ENCODE measurements around the gene TMEM217.

The TMEM217 gene

DNA sequence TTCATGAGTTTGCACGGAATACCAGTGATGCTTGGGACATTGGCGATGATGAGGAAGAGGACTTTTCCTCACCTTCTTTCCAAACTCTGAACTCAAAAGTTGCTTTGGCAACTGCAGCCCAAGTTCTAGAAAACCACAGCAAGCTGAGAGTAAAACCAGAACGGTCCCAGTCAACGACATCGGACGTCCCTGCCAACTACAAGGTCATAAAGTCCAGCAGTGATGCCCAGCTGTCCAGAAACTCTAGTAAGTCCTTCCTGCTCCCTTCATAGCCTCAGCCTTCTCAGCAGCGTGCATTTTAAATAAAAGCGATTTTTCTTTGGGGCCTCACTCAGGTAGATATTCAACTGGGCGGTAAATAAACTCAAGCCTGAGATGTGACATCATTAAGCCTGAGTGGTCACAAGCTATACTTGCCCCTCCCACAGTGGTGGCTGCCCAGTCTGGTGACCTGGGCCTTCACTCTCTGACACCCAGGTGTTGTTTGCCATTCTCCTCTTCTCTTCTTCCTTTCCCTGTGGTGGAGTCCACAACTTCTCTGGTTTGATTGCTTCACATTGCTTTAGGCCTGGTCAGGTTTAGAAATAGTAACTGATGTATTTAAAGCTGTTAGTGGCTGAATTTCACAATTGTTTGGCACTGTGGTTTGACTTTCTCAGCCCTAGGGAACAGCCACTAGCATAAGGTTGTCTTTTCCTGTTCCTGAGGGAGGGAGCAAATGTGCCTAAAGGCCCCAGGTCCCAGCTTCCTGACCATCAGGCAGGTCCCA, 21.6 kb upstream of the TMEM217 start:
- DNase-seq (ENCODE audit: low read depth) = peak; percentile 85
- H3K9me3 ChIP-seq (ENCODE audit: control insufficient read depth, low read length) = no peaks in the 10 kb centered on the region
- H3K9ac ChIP-seq (ENCODE audit: low read length) = no peak overlapping the region
- peaks cover 1% of the 10 kb centered on the region for H3K36me3 ChIP-seq (ENCODE audit: control insufficient read depth, insufficient read depth, low read length, severe bottlenecking)
- peaks cover 36% of the 10 kb centered on the region for H3K4me1 ChIP-seq (ENCODE audit: control insufficient read depth, insufficient read depth, low read length)
- no peaks in the 10 kb centered on the region for H3K27me3 ChIP-seq (replicated peaks; ENCODE audit: control insufficient read depth, insufficient read depth, low read length)
- H3K4me3 ChIP-seq (ENCODE audit: low read length) = no peak overlapping the region

DNA sequence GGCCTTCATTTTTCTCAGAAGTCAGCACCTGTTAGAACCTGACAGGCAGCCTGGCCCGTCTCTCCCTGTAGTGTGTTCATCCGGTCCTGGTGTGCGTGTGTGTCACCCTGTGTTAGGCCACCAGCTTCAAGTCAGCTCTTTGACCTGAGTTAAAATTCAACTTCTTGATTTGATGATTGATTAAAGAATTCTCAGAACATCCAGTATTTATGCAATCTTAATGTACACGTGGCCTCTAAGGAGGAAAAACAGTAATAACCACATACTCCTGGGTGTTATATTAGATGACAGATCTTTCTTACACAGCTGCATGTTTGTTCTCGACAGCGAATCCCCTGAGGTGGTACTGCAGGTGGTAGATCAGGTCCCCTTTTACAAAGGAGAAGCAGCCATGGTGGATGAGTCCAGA, 19.1 kb upstream of the TMEM217 start:
- DNase-seq (ENCODE audit: low read depth) = no peak
- peaks cover 6% of the 10 kb centered on the region for H3K36me3 ChIP-seq (ENCODE audit: control insufficient read depth, insufficient read depth, low read length, severe bottlenecking)
- H3K4me1 ChIP-seq (ENCODE audit: control insufficient read depth, insufficient read depth, low read length) = peaks cover 18% of the 10 kb centered on the region
- no peaks in the 10 kb centered on the region for H3K27me3 ChIP-seq (replicated peaks; ENCODE audit: control insufficient read depth, insufficient read depth, low read length)
- no peak overlapping the region for H3K9ac ChIP-seq (ENCODE audit: low read length)
- H3K4me3 ChIP-seq (ENCODE audit: low read length) = no peak overlapping the region
- H3K9me3 ChIP-seq (ENCODE audit: control insufficient read depth, low read length) = no peaks in the 10 kb centered on the region

DNA sequence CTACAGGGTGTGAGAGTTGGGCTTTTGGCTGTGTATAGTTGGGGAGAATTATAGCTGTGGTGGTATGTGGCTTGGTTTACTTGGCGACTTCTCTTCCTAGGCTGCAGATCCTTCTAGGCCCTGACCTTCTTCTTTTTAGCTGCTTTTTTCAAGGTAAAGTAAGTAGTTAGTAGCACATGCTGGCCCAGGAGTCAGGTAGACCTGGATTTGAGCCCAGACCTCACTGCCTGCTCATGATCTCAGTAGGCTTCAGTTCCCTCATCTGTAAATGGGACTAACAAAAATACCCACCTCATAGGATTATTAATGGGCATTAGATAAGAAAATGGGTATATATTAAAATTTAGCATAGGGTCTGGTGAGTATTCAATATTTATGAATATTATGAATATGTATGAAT, 17.4 kb upstream of the TMEM217 start:
- Histone ChIP-seq H3K9me3 (ENCODE audit: control insufficient read depth, low read length) (no peaks in the 10 kb centered on the region), H3K9ac (ENCODE audit: low read length) (no peak overlapping the region), H3K27me3 (replicated peaks; ENCODE audit: control insufficient read depth, insufficient read depth, low read length) (no peaks in the 10 kb centered on the region), H3K36me3 (ENCODE audit: control insufficient read depth, insufficient read depth, low read length, severe bottlenecking) (peaks cover 6% of the 10 kb centered on the region), H3K4me1 (ENCODE audit: control insufficient read depth, insufficient read depth, low read length) (peaks cover 15% of the 10 kb centered on the region), H3K4me3 (ENCODE audit: low read length) (no peak overlapping the region)
- DNase-seq (ENCODE audit: low read depth) = no peak

DNA sequence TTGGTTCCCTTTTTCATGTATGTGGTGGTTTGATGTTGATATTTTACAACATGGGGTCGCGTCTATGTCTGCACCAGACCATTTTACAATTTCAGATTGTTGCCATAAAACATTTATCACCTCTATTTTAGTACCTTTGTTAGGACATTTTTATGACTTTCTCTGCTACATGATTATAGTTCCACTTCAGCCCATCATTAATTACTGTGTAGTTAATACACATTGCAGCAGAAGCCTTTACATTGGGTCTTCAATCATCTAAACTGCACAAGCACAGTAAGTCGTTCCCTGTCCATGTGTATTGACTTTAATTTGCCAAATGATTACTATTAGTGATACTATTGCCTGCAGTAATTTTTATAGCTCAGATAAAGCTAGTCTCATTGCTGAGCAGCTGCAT, 15.7 kb upstream of the TMEM217 start:
- DNase-seq (ENCODE audit: low read depth) = no peak
- Histone ChIP-seq H3K9me3 (ENCODE audit: control insufficient read depth, low read length) (no peaks in the 10 kb centered on the region), H3K9ac (ENCODE audit: low read length) (no peak overlapping the region)

DNA sequence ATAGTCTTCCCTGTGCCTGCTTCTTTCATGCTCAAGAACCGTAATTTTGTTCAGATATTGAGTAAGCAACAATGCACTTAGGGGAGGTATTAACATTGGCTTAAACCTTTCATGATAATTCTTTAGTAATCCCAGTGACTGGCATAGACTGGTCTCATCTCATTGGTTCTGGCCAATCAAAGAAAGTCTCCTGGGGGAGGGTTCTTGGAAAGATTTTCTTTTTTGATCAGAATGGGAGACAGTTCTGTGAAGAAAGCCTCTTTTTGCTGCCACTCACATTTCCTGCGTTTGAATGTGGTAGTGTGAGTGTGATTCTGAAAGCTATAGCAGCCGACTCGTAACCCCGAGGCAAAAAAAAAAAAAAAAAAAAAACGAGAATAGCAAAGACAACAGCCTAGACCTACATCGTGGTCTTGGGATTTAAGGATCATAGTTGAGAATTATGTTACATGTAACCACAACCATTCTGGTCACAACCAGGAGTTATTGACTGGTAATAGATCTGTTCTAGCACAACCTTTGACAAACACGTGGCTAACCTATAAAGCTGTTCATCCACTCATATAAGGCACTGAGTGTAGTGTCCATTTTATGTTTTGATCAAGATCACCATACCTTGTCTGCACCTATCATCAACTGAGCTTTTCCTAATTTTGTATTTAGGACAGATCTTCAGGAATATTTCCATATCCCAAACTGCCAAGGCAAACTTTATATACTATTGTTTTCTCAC, 15.1 kb upstream of the TMEM217 start:
- Histone ChIP-seq H3K27me3 (replicated peaks; ENCODE audit: control insufficient read depth, insufficient read depth, low read length) (no peaks in the 10 kb centered on the region), H3K4me3 (ENCODE audit: low read length) (no peak overlapping the region), H3K4me1 (ENCODE audit: control insufficient read depth, insufficient read depth, low read length) (no peaks in the 10 kb centered on the region), H3K36me3 (ENCODE audit: control insufficient read depth, insufficient read depth, low read length, severe bottlenecking) (peaks cover 11% of the 10 kb centered on the region), H3K9me3 (ENCODE audit: control insufficient read depth, low read length) (no peaks in the 10 kb centered on the region), H3K9ac (ENCODE audit: low read length) (no peak overlapping the region)
- no peak for DNase-seq (ENCODE audit: low read depth)

More for the DNA sequence above, 15.7 kb upstream of the TMEM217 start:
- no peaks in the 10 kb centered on the region for H3K27me3 ChIP-seq (replicated peaks; ENCODE audit: control insufficient read depth, insufficient read depth, low read length)
- no peaks in the 10 kb centered on the region for H3K4me1 ChIP-seq (ENCODE audit: control insufficient read depth, insufficient read depth, low read length)
- no peak overlapping the region for H3K4me3 ChIP-seq (ENCODE audit: low read length)
- peaks cover 11% of the 10 kb centered on the region for H3K36me3 ChIP-seq (ENCODE audit: control insufficient read depth, insufficient read depth, low read length, severe bottlenecking)

DNA sequence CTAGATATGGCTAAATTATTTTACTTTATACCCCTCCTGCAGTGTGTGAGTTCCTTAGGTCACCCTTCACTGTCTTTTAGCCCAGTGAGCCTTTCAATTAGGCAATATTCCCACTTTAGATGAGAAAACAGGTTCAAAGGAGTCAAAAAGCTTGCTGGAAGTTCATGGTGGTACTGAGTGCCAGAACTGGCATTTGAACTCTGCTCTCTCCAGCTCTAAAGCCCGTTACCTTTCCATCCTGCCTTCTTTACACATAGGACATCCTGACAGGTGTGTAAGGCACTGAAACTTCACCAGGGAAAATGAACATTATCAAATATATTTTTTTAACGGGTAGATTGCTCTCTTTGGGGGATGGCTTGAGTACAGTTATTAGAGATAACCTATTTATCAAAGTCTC, 11.2 kb upstream of the TMEM217 start:
- H3K27me3 ChIP-seq (replicated peaks; ENCODE audit: control insufficient read depth, insufficient read depth, low read length) = no peaks in the 10 kb centered on the region
- H3K9me3 ChIP-seq (ENCODE audit: control insufficient read depth, low read length) = peaks cover 3% of the 10 kb centered on the region
- no peaks in the 10 kb centered on the region for H3K4me1 ChIP-seq (ENCODE audit: control insufficient read depth, insufficient read depth, low read length)
- no peak overlapping the region for H3K4me3 ChIP-seq (ENCODE audit: low read length)
- peaks cover 11% of the 10 kb centered on the region for H3K36me3 ChIP-seq (ENCODE audit: control insufficient read depth, insufficient read depth, low read length, severe bottlenecking)
- DNase-seq (ENCODE audit: low read depth) = no peak
- no peak overlapping the region for H3K9ac ChIP-seq (ENCODE audit: low read length)

DNA sequence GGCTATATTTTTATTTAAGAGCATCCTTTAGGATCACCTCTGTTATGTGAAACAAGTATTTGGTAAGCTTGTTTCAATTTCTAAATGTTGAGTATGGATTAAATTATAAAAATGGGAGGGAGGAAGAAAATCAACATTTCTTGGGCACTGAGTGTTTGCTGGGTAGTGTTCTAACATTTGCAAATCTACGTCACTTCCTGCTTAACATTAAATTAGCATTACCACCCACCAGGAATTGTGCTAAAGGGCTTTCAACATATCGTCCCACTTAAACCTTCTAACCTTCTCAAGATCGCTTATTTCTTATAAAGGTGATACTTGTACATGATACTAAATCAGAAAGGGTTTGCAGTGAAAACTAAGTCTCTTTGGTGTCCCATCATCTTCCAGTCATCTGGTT, 7.9 kb upstream of the TMEM217 start:
- DNase-seq (ENCODE audit: low read depth) = no peak
- Histone ChIP-seq H3K36me3 (ENCODE audit: control insufficient read depth, insufficient read depth, low read length, severe bottlenecking) (peaks cover 5% of the 10 kb centered on the region), H3K9ac (ENCODE audit: low read length) (no peak overlapping the region), H3K4me1 (ENCODE audit: control insufficient read depth, insufficient read depth, low read length) (no peaks in the 10 kb centered on the region), H3K27me3 (replicated peaks; ENCODE audit: control insufficient read depth, insufficient read depth, low read length) (no peaks in the 10 kb centered on the region), H3K9me3 (ENCODE audit: control insufficient read depth, low read length) (peaks cover 3% of the 10 kb centered on the region), H3K4me3 (ENCODE audit: low read length) (no peak overlapping the region)

DNA sequence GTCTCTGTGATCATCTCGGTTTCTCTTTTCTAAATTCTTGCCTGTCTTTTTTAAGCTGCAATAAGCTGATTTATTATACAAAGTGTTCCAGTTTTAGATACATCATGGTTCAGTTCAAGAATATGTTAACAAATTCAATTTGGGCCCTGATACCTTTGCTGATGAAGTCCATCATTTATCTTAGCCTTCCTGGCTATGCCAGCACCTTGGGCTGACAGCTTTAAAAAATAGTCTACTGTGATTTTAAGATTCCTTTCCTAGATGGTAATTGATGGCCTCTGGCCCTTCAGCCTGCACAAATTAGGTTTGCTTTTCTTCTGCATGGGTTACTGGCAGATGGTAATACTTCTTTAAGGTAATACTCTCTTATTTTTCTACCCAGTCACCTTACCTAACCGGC, 7.1 kb upstream of the TMEM217 start:
- no peak for DNase-seq (ENCODE audit: low read depth)
- Histone ChIP-seq H3K4me1 (ENCODE audit: control insufficient read depth, insufficient read depth, low read length) (no peaks in the 10 kb centered on the region), H3K9me3 (ENCODE audit: control insufficient read depth, low read length) (peaks cover 3% of the 10 kb centered on the region), H3K27me3 (replicated peaks; ENCODE audit: control insufficient read depth, insufficient read depth, low read length) (no peaks in the 10 kb centered on the region), H3K4me3 (ENCODE audit: low read length) (no peak overlapping the region), H3K36me3 (ENCODE audit: control insufficient read depth, insufficient read depth, low read length, severe bottlenecking) (peaks cover 5% of the 10 kb centered on the region), H3K9ac (ENCODE audit: low read length) (no peak overlapping the region)

DNA sequence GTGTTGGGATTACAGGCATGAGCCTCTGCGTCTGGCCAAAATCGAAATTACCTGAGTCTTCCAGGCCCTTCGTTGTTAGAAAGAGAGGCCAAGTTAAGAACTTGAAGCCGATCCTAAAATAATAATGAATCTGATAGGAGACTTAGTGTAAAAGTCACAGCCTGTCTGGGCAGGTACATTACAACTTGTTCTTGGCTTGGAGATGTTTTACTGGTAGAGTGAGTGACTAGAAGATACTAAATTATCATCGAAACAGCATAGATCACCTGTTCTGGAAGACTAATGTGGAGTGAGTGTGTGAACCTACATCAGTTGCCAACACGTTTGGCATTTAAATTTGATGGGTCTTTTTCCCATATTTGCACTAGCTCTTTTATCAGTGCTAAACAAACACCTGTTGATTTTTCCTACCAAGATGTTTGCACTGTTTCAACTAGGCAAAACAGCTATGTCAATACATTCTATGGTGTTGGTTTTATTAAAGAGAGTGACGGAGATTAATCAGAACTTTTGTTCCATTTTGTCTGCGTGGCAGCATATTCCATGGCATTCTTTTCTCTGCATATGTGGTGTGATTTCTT, 4.6 kb upstream of the TMEM217 start:
- H3K4me1 ChIP-seq (ENCODE audit: control insufficient read depth, insufficient read depth, low read length) = peaks cover 5% of the 10 kb centered on the region
- H3K36me3 ChIP-seq (ENCODE audit: control insufficient read depth, insufficient read depth, low read length, severe bottlenecking) = no peaks in the 10 kb centered on the region
- no peak for DNase-seq (ENCODE audit: low read depth)

DNA sequence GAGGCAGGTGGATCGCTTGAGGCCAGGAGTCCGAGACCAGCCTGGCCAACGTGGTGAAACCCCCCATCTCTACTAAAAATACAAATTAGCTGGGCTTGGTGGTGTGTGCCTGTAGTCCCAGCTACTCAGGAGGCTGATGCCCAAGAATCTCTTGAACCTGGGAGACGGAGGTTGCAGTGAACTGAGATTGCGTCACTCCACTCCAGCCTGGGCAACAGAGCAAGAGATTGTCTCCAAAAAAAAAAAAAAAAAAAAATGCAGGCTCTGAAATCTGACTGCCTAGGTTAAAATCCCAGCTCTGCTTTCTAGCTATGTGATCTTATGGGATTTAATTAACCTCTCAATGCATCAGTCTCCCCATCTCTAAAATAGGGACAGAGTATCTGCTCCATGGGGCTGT, 3.3 kb upstream of the TMEM217 start:
- Histone ChIP-seq H3K4me1 (ENCODE audit: control insufficient read depth, insufficient read depth, low read length) (peaks cover 12% of the 10 kb centered on the region), H3K9ac (ENCODE audit: low read length) (no peak overlapping the region), H3K4me3 (ENCODE audit: low read length) (no peak overlapping the region)

More for the DNA sequence above, 4.6 kb upstream of the TMEM217 start:
- H3K9me3 ChIP-seq (ENCODE audit: control insufficient read depth, low read length) = peaks cover 3% of the 10 kb centered on the region
- H3K9ac ChIP-seq (ENCODE audit: low read length) = no peak overlapping the region
- H3K27me3 ChIP-seq (replicated peaks; ENCODE audit: control insufficient read depth, insufficient read depth, low read length) = no peaks in the 10 kb centered on the region
- H3K4me3 ChIP-seq (ENCODE audit: low read length) = no peak overlapping the region

DNA sequence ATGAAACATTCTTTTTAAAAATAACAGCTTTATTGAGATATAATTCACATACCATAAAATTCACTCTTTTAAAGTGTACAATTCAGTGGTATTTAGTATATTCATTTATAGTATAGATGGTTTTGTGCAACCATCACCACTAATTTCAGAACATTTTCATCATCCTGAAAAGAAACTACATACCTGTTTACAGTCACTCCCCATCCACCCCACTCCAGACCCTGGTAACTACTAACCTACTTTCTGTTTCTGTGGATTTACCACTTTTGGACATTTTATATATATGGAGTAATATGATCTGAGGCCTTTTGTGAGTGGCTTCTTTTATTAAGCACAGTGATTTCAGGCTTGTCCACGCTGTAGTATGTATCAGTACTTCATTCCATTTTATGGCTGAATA, 2.5 kb upstream of the TMEM217 start:
- Histone ChIP-seq H3K27me3 (replicated peaks; ENCODE audit: control insufficient read depth, insufficient read depth, low read length) (no peaks in the 10 kb centered on the region), H3K4me3 (ENCODE audit: low read length) (no peak overlapping the region), H3K36me3 (ENCODE audit: control insufficient read depth, insufficient read depth, low read length, severe bottlenecking) (no peaks in the 10 kb centered on the region), H3K9ac (ENCODE audit: low read length) (no peak overlapping the region), H3K4me1 (ENCODE audit: control insufficient read depth, insufficient read depth, low read length) (peaks cover 12% of the 10 kb centered on the region), H3K9me3 (ENCODE audit: control insufficient read depth, low read length) (no peaks in the 10 kb centered on the region)
- DNase-seq (ENCODE audit: low read depth) = no peak

More for the DNA sequence above, 3.3 kb upstream of the TMEM217 start:
- DNase-seq (ENCODE audit: low read depth) = no peak
- Histone ChIP-seq H3K9me3 (ENCODE audit: control insufficient read depth, low read length) (no peaks in the 10 kb centered on the region), H3K36me3 (ENCODE audit: control insufficient read depth, insufficient read depth, low read length, severe bottlenecking) (no peaks in the 10 kb centered on the region), H3K27me3 (replicated peaks; ENCODE audit: control insufficient read depth, insufficient read depth, low read length) (no peaks in the 10 kb centered on the region)
